SK-N-SH (cell line): ENCODE measurements around the gene PPP1R9A. TPM values are rescaled to one million over a fixed set of nuclear protein-coding genes. Genes with fewer than 3 reads are reported as not detected.

Experiments
- CTCF ChIA-PET: fragments of 300-600, 350-600 bp; formaldehyde crosslinking; extraction: SDS; loops from one replicate; lab custom pipeline; 2021; lab: Yijun Ruan, JAX
- POLR2A ChIA-PET: fragments of 350-600 bp; sonication (Branson Sonifier 250); formaldehyde crosslinking; extraction: SDS; loops from one replicate; lab custom pipeline; 2020; ENCODE audit warnings: antibody characterized with exemption, inconsistent platforms; lab: Yijun Ruan, JAX
- DNase-seq: peaks from one replicate; pipeline ENCODE4 v3.0.0; 2012
- H2AFZ ChIP-seq: fragments of 200-600 bp; sonication (generic); 2 replicates; pipeline ENCODE4 v1.8.1; 2016; ENCODE audit warnings: antibody characterized with exemption, mild to moderate bottlenecking, low read depth
- H3F3A ChIP-seq: fragments of 200-600 bp; sonication (generic); replicated peaks from 2 replicates; pipeline ENCODE3; 2016; ENCODE audit warnings: antibody characterized with exemption, mild to moderate bottlenecking; ENCODE audit not compliant: insufficient read depth
- H3K27ac ChIP-seq, 2 experiments: fragments of 200-500 bp in 1 of 2; fragments of 200-600 bp in 1 of 2; sonication (Bioruptor generic) in 1 of 2; sonication (generic), shearing (Covaris generic) in 1 of 2; 2 replicates each; pipeline versions ENCODE4 v1.5.1 to v1.6.1; 2014 to 2016; ENCODE audit warnings: low read depth in 2 of 2, inconsistent platforms in 1 of 2, low read length in 1 of 2, mild to moderate bottlenecking in 1 of 2, mixed read lengths in 1 of 2
- H3K27me3 ChIP-seq: fragments of 200-600 bp; sonication (generic), shearing (Covaris generic); 2 replicates; pipeline ENCODE4 v1.6.1; 2016; ENCODE audit warnings: mixed run types; ENCODE audit not compliant: insufficient read depth
- H3K36me3 ChIP-seq, 2 experiments: fragments of 200-500 bp in 1 of 2; fragments of 200-600 bp in 1 of 2; sonication (Bioruptor generic) in 1 of 2; sonication (generic) in 1 of 2; replicated peaks in 1 of 2; 2 replicates each; pipeline versions ENCODE3 to v1.5.1; 2014 to 2016; ENCODE audit warnings: low read length in 1 of 2, mild to moderate bottlenecking in 1 of 2; ENCODE audit not compliant: insufficient read depth in 2 of 2, control insufficient read depth in 1 of 2
- H3K4me1 ChIP-seq, 2 experiments: fragments of 200-500 bp in 1 of 2; fragments of 200-600 bp in 1 of 2; sonication (Bioruptor generic) in 1 of 2; sonication (generic), shearing (Covaris generic) in 1 of 2; 2 replicates each; pipeline versions ENCODE4 v1.5.1 to v1.6.1; 2014 to 2016; ENCODE audit warnings: low read depth in 1 of 2, low read length in 1 of 2, mixed run types in 1 of 2; ENCODE audit not compliant: insufficient read depth in 2 of 2, control insufficient read depth in 1 of 2
- H3K4me2 ChIP-seq: fragments of 200-600 bp; sonication (generic), shearing (Covaris generic); 2 replicates; pipeline ENCODE4 v1.6.1; 2017; ENCODE audit warnings: mixed run types
- H3K4me3 ChIP-seq, 2 experiments: fragments of 200-500 bp in 1 of 2; fragments of 200-600 bp in 1 of 2; sonication (Bioruptor generic) in 1 of 2; sonication (generic), shearing (Covaris generic) in 1 of 2; 2 replicates each; pipeline versions ENCODE4 v1.5.1 to v1.8.1; 2014 to 2016; ENCODE audit warnings: low read depth in 2 of 2, inconsistent platforms in 1 of 2, low read length in 1 of 2, mild to moderate bottlenecking in 1 of 2, mixed read lengths in 1 of 2, moderate library complexity in 1 of 2
- H3K79me2 ChIP-seq: fragments of 200-600 bp; sonication (generic); 2 replicates; pipeline ENCODE4 v1.8.1; 2017; ENCODE audit warnings: mild to moderate bottlenecking; ENCODE audit not compliant: insufficient read depth
- H3K9ac ChIP-seq: fragments of 200-600 bp; sonication (generic); 2 replicates; pipeline ENCODE4 v1.6.1; 2017; ENCODE audit warnings: mixed run types
- H3K9me2 ChIP-seq: fragments of 200-600 bp; sonication (generic); 2 replicates; pipeline ENCODE4 v1.6.1; 2017; ENCODE audit warnings: mixed run types
- H3K9me3 ChIP-seq: fragments of 200-600 bp; sonication (generic); 2 replicates; pipeline ENCODE4 v1.6.1; 2017; ENCODE audit warnings: mixed run types, mild to moderate bottlenecking, moderate library complexity
- H4K20me1 ChIP-seq: fragments of 200-600 bp; sonication (generic); 2 replicates; pipeline ENCODE4 v1.6.1; 2017; ENCODE audit warnings: mild to moderate bottlenecking, mixed run types; ENCODE audit not compliant: insufficient read depth
- CHD2 ChIP-seq: fragments of 150-350 bp; IDR thresholded peaks from 2 replicates; pipeline ENCODE4 v1.6.1; 2018; ENCODE audit warnings: low read length; ENCODE audit not compliant: partially characterized antibody
- CTCF ChIP-seq: fragments of 200-600 bp; sonication (generic); IDR thresholded peaks from 2 replicates; pipeline ENCODE4 v1.6.1; 2017; ENCODE audit warnings: antibody characterized with exemption, mild to moderate bottlenecking, moderate library complexity
- GATA2 ChIP-seq: sonication (generic); formaldehyde crosslinking; IDR thresholded peaks from 2 replicates; pipeline ENCODE4 v1.5.0; 2020; ENCODE audit warnings: mild to moderate bottlenecking, missing genetic modification reagents
- MEF2A ChIP-seq: IDR thresholded peaks from 2 replicates; pipeline ENCODE4 v1.4.0; 2012; ENCODE audit warnings: low read depth, borderline replicate concordance
- RAD21 ChIP-seq: IDR thresholded peaks from 2 replicates; pipeline ENCODE4 v1.6.1; 2012; ENCODE audit warnings: mild to moderate bottlenecking, low read length
- RCOR1 ChIP-seq: fragments of 150-350 bp; IDR thresholded peaks from 2 replicates; pipeline ENCODE4 v1.6.1; 2017; ENCODE audit warnings: antibody characterized with exemption, low read length
- RFX5 ChIP-seq: IDR thresholded peaks from 2 replicates; pipeline ENCODE4 v1.6.1; 2012; ENCODE audit warnings: mild to moderate bottlenecking, improper control_type of control experiment, low read length
- RXRA ChIP-seq: IDR thresholded peaks from 2 replicates; pipeline ENCODE4 v1.4.0; 2012; ENCODE audit warnings: low read depth, mild to moderate bottlenecking, borderline replicate concordance
- SMC3 ChIP-seq: IDR thresholded peaks from 2 replicates; pipeline ENCODE4 v1.6.1; 2012; ENCODE audit warnings: low read depth, low read length, improper control_type of control experiment
- YY1 ChIP-seq: IDR thresholded peaks from 2 replicates; pipeline ENCODE4 v1.4.0; 2012; ENCODE audit warnings: low read depth, mild to moderate bottlenecking
- WGBS: methylation state at CpG from one replicate; pipeline ENCODE4 v1.1.6; 2017; ENCODE audit warnings: low lambda C conversion rate; 5-methylcytosine and 5-hydroxymethylcytosine counted together
- polyA plus RNA-seq, 3 experiments: library from polyadenylated mRNA; depleted of rRNA; stranded (reverse); fragments of >200 nt; gene quantifications; 2 replicates each; pipeline ENCODE4 v1.2.3, GENCODE V29; 2012
- TF ChIP-seq, protein P1 (sequence below): IDR thresholded peaks from 2 replicates; pipeline ENCODE4 v1.4.0; 2012; ENCODE audit warnings: low read depth
- TF ChIP-seq, protein P2 (sequence below): IDR thresholded peaks from 2 replicates; pipeline ENCODE4 v1.4.0; 2012; ENCODE audit warnings: low read depth, borderline replicate concordance
- TF ChIP-seq, protein P3 (sequence below): fragments of 150-350 bp; IDR thresholded peaks from 2 replicates; pipeline ENCODE4 v1.6.1; 2016; ENCODE audit warnings: mild to moderate bottlenecking, low read depth, low read length

PPP1R9A gene
- polyA plus RNA-seq, 1 of the 3 experiments (the other 2 are of a cell fraction): 0.30 TPM

DNA sequence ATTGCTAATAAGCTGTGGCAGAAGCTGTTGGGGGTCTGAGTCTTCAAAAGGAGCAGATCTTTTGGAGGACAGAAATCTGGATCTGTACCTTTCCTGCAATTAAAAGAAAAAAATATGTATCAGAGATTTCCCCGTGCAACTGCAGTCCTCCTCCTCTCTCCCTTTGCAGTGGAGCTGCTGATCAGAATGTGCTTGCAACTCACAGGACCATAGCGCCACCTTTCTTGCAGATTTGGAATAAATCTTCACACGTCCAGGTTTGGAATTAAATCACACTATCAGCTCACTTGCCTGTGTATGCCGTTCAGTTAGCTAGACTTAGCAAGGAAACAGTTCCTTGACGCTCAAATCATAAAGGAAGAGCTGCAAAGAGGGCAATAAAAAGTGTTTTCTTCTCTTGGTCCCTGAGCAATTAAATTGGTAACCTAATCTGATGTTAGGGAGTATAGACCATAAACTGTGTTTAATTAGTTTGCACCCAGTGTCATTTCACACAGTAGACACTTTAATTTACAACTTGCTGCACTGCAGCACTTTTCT is 339.5 kb downstream of the PPP1R9A start:
- H3K9me2 ChIP-seq: no peaks in the 10 kb centered on the region
- no peak overlapping the region for H3K27ac ChIP-seq
- no peaks in the 10 kb centered on the region for H3K9me3 ChIP-seq
- TF ChIP-seq CTCF (peak; percentile 84), SMC3 (peak; percentile 72), RAD21 (peak; percentile 87), RFX5 (no peak)
- ChIA-PET POLR2A (no interaction called here), CTCF (interaction anchor here (0.6 to 2.5 kb wide), 37 partner anchors 9 to 1625 kb away, joined by 3 to 24 read pairs (median 4); no protein-coding TSS in a partner anchor)
- WGBS: 3% methylated on average over 5 of the region's 5 CpGs
- peak overlapping the region; percentile 47 for H2AFZ ChIP-seq
- H3K9ac ChIP-seq: no peak overlapping the region
- H3K4me2 ChIP-seq: peak overlapping the region; percentile 47; the same call in 1 of the 2 replicates
- peaks cover 0 to 4% of the 10 kb centered on the region in 2 experiments; a peak in 2 of 4 replicates for H3K4me1 ChIP-seq
- no peaks in the 10 kb centered on the region for H3F3A ChIP-seq
- no peaks in the 10 kb centered on the region for H4K20me1 ChIP-seq
- H3K36me3 ChIP-seq: no peaks in the 10 kb centered on the region
- DNase-seq: peak; percentile 55
- peak overlapping the region; percentile 21 to 25; a peak in 2 of 4 replicates for H3K4me3 ChIP-seq
- H3K27me3 ChIP-seq: no peaks in the 10 kb centered on the region
- H3K79me2 ChIP-seq: no peaks in the 10 kb centered on the region

DNA sequence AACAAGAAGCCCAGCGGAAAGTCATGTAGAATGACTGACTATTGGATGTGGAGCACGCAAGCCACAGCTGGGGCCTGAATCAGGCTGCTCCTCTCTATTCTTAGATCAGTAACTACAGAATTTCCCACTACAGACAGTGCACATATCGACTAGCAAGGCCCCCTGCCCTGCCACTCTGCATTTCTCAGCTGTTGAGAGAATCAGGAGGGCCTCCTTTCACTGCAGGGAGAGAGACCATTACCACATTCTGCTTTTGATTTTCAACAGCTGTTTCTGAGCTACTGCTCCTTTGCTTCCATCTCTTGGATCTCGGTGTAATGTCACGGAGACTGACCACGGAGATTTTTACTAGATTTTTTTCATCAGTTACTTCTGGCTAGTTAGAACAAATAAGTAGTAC is 343.2 kb downstream of the PPP1R9A start:
- Histone ChIP-seq H3K27me3 (no peaks in the 10 kb centered on the region), H3K4me2 (no peak overlapping the region), H3K27ac (no peak overlapping the region), H3F3A (no peaks in the 10 kb centered on the region), H4K20me1 (no peaks in the 10 kb centered on the region), H3K36me3 (no peaks in the 10 kb centered on the region), H3K4me3 (no peak overlapping the region), H3K79me2 (no peaks in the 10 kb centered on the region), H3K9me2 (no peaks in the 10 kb centered on the region), H3K9me3 (no peaks in the 10 kb centered on the region), H3K9ac (no peak overlapping the region), H2AFZ (no peak overlapping the region), H3K4me1 (peaks cover 0 to 4% of the 10 kb centered on the region in 2 experiments; a peak in 1 of 4 replicates)
- CTCF ChIA-PET: interaction anchor here (0.7 to 5.3 kb wide), 5 partner anchors 10 to 961 kb away, joined by 3 to 17 read pairs (median 3); no protein-coding TSS in a partner anchor
- TF ChIP-seq, protein P1, sequence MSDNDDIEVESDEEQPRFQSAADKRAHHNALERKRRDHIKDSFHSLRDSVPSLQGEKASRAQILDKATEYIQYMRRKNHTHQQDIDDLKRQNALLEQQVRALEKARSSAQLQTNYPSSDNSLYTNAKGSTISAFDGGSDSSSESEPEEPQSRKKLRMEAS: no peak
- TF ChIP-seq RCOR1: no peak
- no peak for TF ChIP-seq YY1
- 56% methylated on average over 6 of the region's 6 CpGs for WGBS
- no peak for DNase-seq
- POLR2A ChIA-PET: no interaction called here

- H3K9me3 ChIP-seq: no peaks in the 10 kb centered on the region
- ChIA-PET POLR2A (no interaction called here), CTCF (interaction anchor here (5.3 kb wide), 1 partner anchor 225 kb away, joined by 17 read pairs; no protein-coding TSS in a partner anchor)
- H3K4me3 ChIP-seq: no peak overlapping the region
- H3K79me2 ChIP-seq: no peaks in the 10 kb centered on the region
- no peaks in the 10 kb centered on the region for H3K9me2 ChIP-seq
- H3K4me1 ChIP-seq: peaks cover 0 to 3% of the 10 kb centered on the region in 2 experiments; a peak in 1 of 4 replicates
- H3K36me3 ChIP-seq: no peaks in the 10 kb centered on the region
- WGBS: 56% methylated on average over 1 of the region's 1 CpG
- H3K27ac ChIP-seq: no peak overlapping the region
- TF ChIP-seq RXRA (no peak), MEF2A (no peak), GATA2 (CRISPR knock-in tag) (no peak), CHD2 (no peak)
- TF ChIP-seq, protein P2, sequence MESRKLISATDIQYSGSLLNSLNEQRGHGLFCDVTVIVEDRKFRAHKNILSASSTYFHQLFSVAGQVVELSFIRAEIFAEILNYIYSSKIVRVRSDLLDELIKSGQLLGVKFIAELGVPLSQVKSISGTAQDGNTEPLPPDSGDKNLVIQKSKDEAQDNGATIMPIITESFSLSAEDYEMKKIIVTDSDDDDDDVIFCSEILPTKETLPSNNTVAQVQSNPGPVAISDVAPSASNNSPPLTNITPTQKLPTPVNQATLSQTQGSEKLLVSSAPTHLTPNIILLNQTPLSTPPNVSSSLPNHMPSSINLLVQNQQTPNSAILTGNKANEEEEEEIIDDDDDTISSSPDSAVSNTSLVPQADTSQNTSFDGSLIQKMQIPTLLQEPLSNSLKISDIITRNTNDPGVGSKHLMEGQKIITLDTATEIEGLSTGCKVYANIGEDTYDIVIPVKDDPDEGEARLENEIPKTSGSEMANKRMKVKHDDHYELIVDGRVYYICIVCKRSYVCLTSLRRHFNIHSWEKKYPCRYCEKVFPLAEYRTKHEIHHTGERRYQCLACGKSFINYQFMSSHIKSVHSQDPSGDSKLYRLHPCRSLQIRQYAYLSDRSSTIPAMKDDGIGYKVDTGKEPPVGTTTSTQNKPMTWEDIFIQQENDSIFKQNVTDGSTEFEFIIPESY: no peak
- TF ChIP-seq, protein P3, sequence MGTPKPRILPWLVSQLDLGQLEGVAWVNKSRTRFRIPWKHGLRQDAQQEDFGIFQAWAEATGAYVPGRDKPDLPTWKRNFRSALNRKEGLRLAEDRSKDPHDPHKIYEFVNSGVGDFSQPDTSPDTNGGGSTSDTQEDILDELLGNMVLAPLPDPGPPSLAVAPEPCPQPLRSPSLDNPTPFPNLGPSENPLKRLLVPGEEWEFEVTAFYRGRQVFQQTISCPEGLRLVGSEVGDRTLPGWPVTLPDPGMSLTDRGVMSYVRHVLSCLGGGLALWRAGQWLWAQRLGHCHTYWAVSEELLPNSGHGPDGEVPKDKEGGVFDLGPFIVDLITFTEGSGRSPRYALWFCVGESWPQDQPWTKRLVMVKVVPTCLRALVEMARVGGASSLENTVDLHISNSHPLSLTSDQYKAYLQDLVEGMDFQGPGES: no peak
- TF ChIP-seq, all 33 proteins: peak for 0
- DNase-seq: no peak
- no peak overlapping the region for H2AFZ ChIP-seq
- no peak overlapping the region for H3K9ac ChIP-seq
- H4K20me1 ChIP-seq: no peaks in the 10 kb centered on the region
- H3F3A ChIP-seq: no peaks in the 10 kb centered on the region
- no peak overlapping the region for H3K4me2 ChIP-seq
- H3K27me3 ChIP-seq: no peaks in the 10 kb centered on the region
Observed at GRCh38 chr7:95251966-95252365, 344.6 kb downstream of the PPP1R9A start.
